Mesangial cell (primary cell): Measurements from ENCODE around the gene LUC7L. TPM values are rescaled to one million over a fixed set of nuclear protein-coding genes. Genes with fewer than 3 reads are reported as not detected.

ENCODE experiments used
- total RNA-seq: library from RNA; depleted of rRNA; stranded (reverse); fragments of >200 nt; gene quantifications from 2 replicates; pipeline ENCODE4 v1.2.3, GENCODE V29; 2015

Gene LUC7L
- total RNA-seq, result 24.8 and 34.2 TPM in 2 replicates

GRCh38 chr16:228852-229730 lies at the start of gene LUC7L:
LUC7L (minus strand) TSS chr16:229449; CDS start chr16:229339, 110 bp downstream.

GRCh38 chr16:275786-276232 lies 46.6 kb upstream of the LUC7L start, which contains the start of gene RGS11:
RGS11 (minus strand) TSS chr16:275944; CDS start chr16:275911, 33 bp downstream.

GRCh38 chr16:234468-235305 lies 5.4 kb upstream of the LUC7L start, which contains the start of gene FAM234A:
FAM234A (plus strand) TSS chr16:234821; CDS start chr16:254414, 19,593 bp downstream.

GRCh38 chr16:180101-180675 lies 49.1 kb downstream of the LUC7L start, which contains the start of gene HBQ1:
HBQ1 (plus strand) TSS chr16:180459; CDS start chr16:180487, 28 bp downstream.

GRCh38 chr16:176477-177382 lies 52.5 kb downstream of the LUC7L start, which contains the start of gene HBA1:
HBA1 (plus strand) TSS chr16:176680; CDS start chr16:176717, 37 bp downstream.

GRCh38 chr16:172374-172941 lies 56.8 kb downstream of the LUC7L start, which contains the start of gene HBA2:
HBA2 (plus strand) TSS chr16:172876; CDS start chr16:172913, 37 bp downstream.

GRCh38 chr16:165539-166374 lies 63.5 kb downstream of the LUC7L start, which contains the start of gene HBM:
HBM (plus strand) TSS chr16:165978; CDS start chr16:165998, 20 bp downstream.

GRCh38 chr16:152141-153128 lies 76.8 kb downstream of the LUC7L start, which contains the start of gene HBZ:
HBZ (plus strand) TSS chr16:152644; CDS start chr16:152910, 266 bp downstream.

Other genes with a start within 250 kb of the LUC7L start
- gene POLR3K, start 175.8 kb downstream of the LUC7L start, total RNA-seq, result 3.4 and 10.8 TPM in 2 replicates
- 18.3 and 41.2 TPM in 2 replicates for gene SNRNP25, start 175.6 kb downstream of the LUC7L start, total RNA-seq
- gene RHBDF1, start 156.8 kb downstream of the LUC7L start, total RNA-seq, result 25.6 and 81.1 TPM in 2 replicates
- 198 and 363 TPM in 2 replicates for gene MPG, start 151.2 kb downstream of the LUC7L start, total RNA-seq
- gene NPRL3, start 90.8 kb downstream of the LUC7L start, total RNA-seq, result 28.0 and 51.8 TPM in 2 replicates
- not detected in 2 replicates for gene HBZ, start 76.8 kb downstream of the LUC7L start, total RNA-seq
- not detected in 2 replicates for gene HBM, start 63.5 kb downstream of the LUC7L start, total RNA-seq
- gene HBA2, start 56.6 kb downstream of the LUC7L start, total RNA-seq, result not detected in 2 replicates
- not detected in 2 replicates for gene HBA1, start 52.8 kb downstream of the LUC7L start, total RNA-seq
- gene HBQ1, start 49.0 kb downstream of the LUC7L start, total RNA-seq, result 4.9 TPM in 1 of 2 replicates, not detected in the other
- 77.1 and 163 TPM in 2 replicates for gene FAM234A, start 5.4 kb upstream of the LUC7L start, total RNA-seq
- 0.33 and 5.2 TPM in 2 replicates for gene RGS11, start 46.5 kb upstream of the LUC7L start, total RNA-seq
- 0.33 and 0.89 TPM in 2 replicates for gene ARHGDIG, start 51.1 kb upstream of the LUC7L start, total RNA-seq
- 0.25 TPM in 1 of 2 replicates, not detected in the other for gene PDIA2, start 53.7 kb upstream of the LUC7L start, total RNA-seq
- 23.5 and 27.3 TPM in 2 replicates for gene AXIN1, start 123.3 kb upstream of the LUC7L start, total RNA-seq
- gene MRPL28, start 141.1 kb upstream of the LUC7L start, total RNA-seq, result 173 and 194 TPM in 2 replicates
- 67.5 and 116 TPM in 2 replicates for gene PGAP6, start 152.5 kb upstream of the LUC7L start, total RNA-seq
- 138 and 142 TPM in 2 replicates for gene NME4, start 167.8 kb upstream of the LUC7L start, total RNA-seq
- gene DECR2, start 172.4 kb upstream of the LUC7L start, total RNA-seq, result 23.1 and 55.1 TPM in 2 replicates
- gene RAB11FIP3, start 196.2 kb upstream of the LUC7L start, total RNA-seq, result 23.1 and 40.3 TPM in 2 replicates